H9 (cell line): ENCODE data around the gene TLE6. TPM values are rescaled to one million over a fixed set of nuclear protein-coding genes. Genes with fewer than 3 reads are reported as not detected.
A peak's percentile ranks its signal among the peaks of the same experiment; 100 is the strongest.

Experiments
- DNase-seq: peaks from one replicate; pipeline ENCODE4 v3.0.0-alpha.2; 2017
- H2AFZ ChIP-seq: one replicate; pipeline ENCODE4 v1.6.1; 2013; ENCODE audit warnings: mild to moderate bottlenecking, low read length, control low read depth, moderate library complexity
- H2AK5ac ChIP-seq: 2 replicates; pipeline ENCODE4 v1.6.1; 2013; ENCODE audit warnings: low read length, control low read depth, mixed read lengths; ENCODE audit not compliant: insufficient read length
- H2BK120ac ChIP-seq: one replicate; pipeline ENCODE4 v1.6.1; 2013; ENCODE audit warnings: low read depth, mild to moderate bottlenecking, low read length, control low read depth, inconsistent platforms; ENCODE audit not compliant: poor library complexity, severe bottlenecking
- H2BK12ac ChIP-seq: 2 replicates; pipeline ENCODE4 v1.6.1; 2013; ENCODE audit warnings: low read length, control low read depth, mixed read lengths, low read depth; ENCODE audit not compliant: insufficient read length
- H2BK15ac ChIP-seq: 2 replicates; pipeline ENCODE4 v1.6.1; 2013; ENCODE audit warnings: low read depth, low read length, control low read depth
- H2BK20ac ChIP-seq: one replicate; pipeline ENCODE4 v1.6.1; 2013; ENCODE audit warnings: low read depth, mild to moderate bottlenecking, low read length, control low read depth, inconsistent platforms; ENCODE audit not compliant: poor library complexity, severe bottlenecking
- H2BK5ac ChIP-seq: 2 replicates; pipeline ENCODE4 v1.6.1; 2013; ENCODE audit warnings: low read length, control low read depth, mixed read lengths; ENCODE audit not compliant: insufficient read length
- H3K14ac ChIP-seq: 2 replicates; pipeline ENCODE4 v1.6.1; 2013; ENCODE audit warnings: low read length, control low read depth; ENCODE audit not compliant: insufficient read depth
- H3K18ac ChIP-seq: 2 replicates; pipeline ENCODE4 v1.6.1; 2013; ENCODE audit warnings: low read depth, mild to moderate bottlenecking, mixed read lengths, low read length, control low read depth; ENCODE audit not compliant: insufficient read length
- H3K23ac ChIP-seq: 2 replicates; pipeline ENCODE4 v1.6.1; 2013; ENCODE audit warnings: low read length, control low read depth, mixed read lengths, low read depth; ENCODE audit not compliant: insufficient read length
- H3K23me2 ChIP-seq: 2 replicates; pipeline ENCODE4 v1.6.1; 2013; ENCODE audit warnings: low read depth, mild to moderate bottlenecking, mixed read lengths, low read length, control low read depth; ENCODE audit not compliant: insufficient read length, poor library complexity, severe bottlenecking
- H3K27ac ChIP-seq: 2 replicates; pipeline ENCODE4 v1.5.1; 2013; ENCODE audit warnings: low read length, control low read depth, mixed read lengths, low read depth; ENCODE audit not compliant: insufficient read length
- H3K27me3 ChIP-seq: 2 replicates; pipeline ENCODE4 v1.6.1; 2013; ENCODE audit warnings: low read length, control low read depth, inconsistent platforms; ENCODE audit not compliant: insufficient read depth
- H3K4ac ChIP-seq: 2 replicates; pipeline ENCODE4 v1.6.1; 2013; ENCODE audit warnings: low read depth, mild to moderate bottlenecking, control low read depth, inconsistent platforms, low read length, moderate library complexity
- H3K4me1 ChIP-seq: 2 replicates; pipeline ENCODE4 v1.6.1; 2013; ENCODE audit warnings: low read length, control low read depth, inconsistent platforms; ENCODE audit not compliant: insufficient read depth
- H3K4me2 ChIP-seq: 2 replicates; pipeline ENCODE4 v1.6.1; 2013; ENCODE audit warnings: low read length, control low read depth, mixed read lengths; ENCODE audit not compliant: insufficient read length, insufficient read depth
- H3K56ac ChIP-seq: 2 replicates; pipeline ENCODE4 v1.6.1; 2013; ENCODE audit warnings: low read depth, mild to moderate bottlenecking, mixed read lengths, low read length, control low read depth; ENCODE audit not compliant: insufficient read length
- H3K79me1 ChIP-seq: 2 replicates; pipeline ENCODE4 v1.6.1; 2013; ENCODE audit warnings: low read depth, mild to moderate bottlenecking, moderate library complexity, low read length, control low read depth, inconsistent platforms; ENCODE audit not compliant: insufficient read depth, poor library complexity, severe bottlenecking
- H3K79me2 ChIP-seq: 2 replicates; pipeline ENCODE4 v1.6.1; 2013; ENCODE audit warnings: low read length, control low read depth, inconsistent platforms; ENCODE audit not compliant: insufficient read depth
- H3K9ac ChIP-seq: 2 replicates; pipeline ENCODE4 v1.6.1; 2013; ENCODE audit warnings: low read length, control low read depth, mixed read lengths; ENCODE audit not compliant: insufficient read length; ENCODE audit errors: extremely low read depth
- H3K9me3 ChIP-seq: one replicate; pipeline ENCODE4 v1.6.1; 2013; ENCODE audit warnings: low read depth, low read length, inconsistent platforms; ENCODE audit not compliant: control insufficient read depth
- H3T11ph ChIP-seq: one replicate; pipeline ENCODE4 v1.6.1; 2013; ENCODE audit warnings: mild to moderate bottlenecking, low read length, control low read depth, inconsistent platforms
- H4K20me1 ChIP-seq: one replicate; pipeline ENCODE4 v1.6.1; 2013; ENCODE audit not compliant: control insufficient read depth, insufficient read length, insufficient read depth
- H4K5ac ChIP-seq: 2 replicates; pipeline ENCODE4 v1.6.1; 2013; ENCODE audit warnings: low read depth, mild to moderate bottlenecking, mixed read lengths, low read length, control low read depth; ENCODE audit not compliant: insufficient read length
- H4K8ac ChIP-seq: replicated peaks from 2 replicates; pipeline ENCODE4 v1.6.1; 2013; ENCODE audit warnings: low read length, control low read depth, mixed read lengths, low read depth; ENCODE audit not compliant: insufficient read length
- H4K91ac ChIP-seq: 2 replicates; pipeline ENCODE4 v1.6.1; 2013; ENCODE audit warnings: low read depth, mild to moderate bottlenecking, moderate library complexity, mixed read lengths, low read length, control low read depth; ENCODE audit not compliant: insufficient read length
- H3K27ac Mint-ChIP-seq, 3 experiments: 2 replicates in 2 of 3; 3 replicates in 1 of 3; pipeline ENCODE4 v1.8.0; 2020 to 2021; ENCODE audit warnings: mixed read lengths in 3 of 3, mild to moderate bottlenecking in 1 of 3, moderate library complexity in 1 of 3
- H3K27me3 Mint-ChIP-seq: 2 replicates; pipeline ENCODE4 v1.8.0; 2021; ENCODE audit warnings: low read depth, mild to moderate bottlenecking, moderate library complexity, mixed read lengths
- H3K36me3 Mint-ChIP-seq, 3 experiments: 2 replicates in 2 of 3; 3 replicates in 1 of 3; pipeline ENCODE4 v1.8.0; 2020 to 2021; ENCODE audit warnings: low read depth in 3 of 3, mixed read lengths in 3 of 3; ENCODE audit not compliant: insufficient read depth in 1 of 3
- H3K4me1 Mint-ChIP-seq, 2 experiments: 2 replicates each; pipeline ENCODE4 v1.8.0; 2020; ENCODE audit warnings: mixed read lengths in 2 of 2
- H3K4me3 Mint-ChIP-seq, 2 experiments: 2 replicates in 1 of 2; 3 replicates in 1 of 2; pipeline ENCODE4 v1.8.0; 2020 to 2021; ENCODE audit warnings: mild to moderate bottlenecking in 2 of 2, mixed read lengths in 2 of 2, moderate library complexity in 1 of 2
- H3K9me3 Mint-ChIP-seq, 2 experiments: 2 replicates in 1 of 2; 3 replicates in 1 of 2; pipeline ENCODE4 v1.8.0; 2020; ENCODE audit warnings: mild to moderate bottlenecking in 2 of 2, mixed read lengths in 2 of 2, moderate library complexity in 1 of 2
- CTCF ChIP-seq: fragments of 200-600 bp; sonication (generic); conservative IDR thresholded peaks from 3 replicates; pipeline ENCODE4 v1.8.0; 2021; ENCODE audit warnings: antibody characterized with exemption, mild to moderate bottlenecking
- WGBS: extraction: QIAGEN DNeasy Blood & Tissue Kit; methylation state at CpG from one replicate; pipeline ENCODE4 v1.1.7; 2013; ENCODE audit warnings: missing lambda C conversion rate, low lambda C conversion rate, mixed read lengths; ENCODE audit not compliant: insufficient read length; ENCODE audit errors: extremely low coverage; 5-methylcytosine and 5-hydroxymethylcytosine counted together
- total RNA-seq: library from RNA; stranded (reverse); gene quantifications from 2 replicates; pipeline ENCODE4 v1.2.1, GENCODE V29; 2021

TLE6 gene
- total RNA-seq, 1 experiment from 2014 or later: 1.7 TPM

- Mint-ChIP-seq H3K9me3 (no peaks in the 10 kb centered on the region; a peak in 1 of 5 replicates), H3K27me3 (peaks cover 8% of the 10 kb centered on the region), H3K27ac (no peak overlapping the region), H3K4me3 (no peak overlapping the region), H3K4me1 (peaks cover under 1 to 23% of the 10 kb centered on the region in 2 experiments; a peak in 2 of 4 replicates), H3K36me3 (no peaks in the 10 kb centered on the region)
- Histone ChIP-seq H4K20me1 (no peaks in the 10 kb centered on the region), H3T11ph (no peak overlapping the region), H3K9ac (no peak overlapping the region), H3K14ac (no peak overlapping the region), H4K8ac (no peak overlapping the region), H2BK5ac (no peak overlapping the region), H4K91ac (no peak overlapping the region), H2BK15ac (0 out of 2 replicates have a peak overlapping the region, but pooled peaks have one; percentile 19), H3K79me2 (no peaks in the 10 kb centered on the region), H2BK20ac (no peak overlapping the region), H2BK12ac (no peak overlapping the region), H3K4me2 (no peak overlapping the region), H3K27ac (no peak overlapping the region), H3K9me3 (no peaks in the 10 kb centered on the region), H3K56ac (no peak overlapping the region), H3K79me1 (no peaks in the 10 kb centered on the region), H3K4ac (no peak overlapping the region), H4K5ac (no peak overlapping the region), H2AFZ (no peak overlapping the region), H3K27me3 (no peaks in the 10 kb centered on the region), H2BK120ac (no peak overlapping the region), H3K4me1 (no peaks in the 10 kb centered on the region), H3K23me2 (peaks cover 2% of the 10 kb centered on the region), H3K18ac (no peak overlapping the region), H2AK5ac (no peak overlapping the region), H3K23ac (no peak overlapping the region)
- no peak for TF ChIP-seq CTCF
- no CpG with 5 or more reads among the region's 9 CpGs for WGBS
- no peak for DNase-seq
These were observed 30.6 kb downstream of the TLE6 start for GRCh38 chr19:3007975-3008374.
